DOHH2 (cell line): Measurements from ENCODE around the gene LYPD1.

Experiments
- EZH2phosphoT487 ChIP-seq: fragments of 200-600 bp; sonication (generic); IDR thresholded peaks from 2 replicates; pipeline ENCODE4 v1.6.1; 2017; ENCODE audit warnings: borderline replicate concordance, mild to moderate bottlenecking, antibody characterized with exemption, low read length, moderate library complexity, mixed read lengths
- TF ChIP-seq, protein P1 (sequence below): fragments of 200-600 bp; sonication (generic); IDR thresholded peaks from one replicate; pipeline ENCODE4 v1.5.1; 2014; ENCODE audit warnings: antibody characterized with exemption, mild to moderate bottlenecking, low read depth, low read length; ENCODE audit not compliant: poor library complexity, severe bottlenecking

DNA sequence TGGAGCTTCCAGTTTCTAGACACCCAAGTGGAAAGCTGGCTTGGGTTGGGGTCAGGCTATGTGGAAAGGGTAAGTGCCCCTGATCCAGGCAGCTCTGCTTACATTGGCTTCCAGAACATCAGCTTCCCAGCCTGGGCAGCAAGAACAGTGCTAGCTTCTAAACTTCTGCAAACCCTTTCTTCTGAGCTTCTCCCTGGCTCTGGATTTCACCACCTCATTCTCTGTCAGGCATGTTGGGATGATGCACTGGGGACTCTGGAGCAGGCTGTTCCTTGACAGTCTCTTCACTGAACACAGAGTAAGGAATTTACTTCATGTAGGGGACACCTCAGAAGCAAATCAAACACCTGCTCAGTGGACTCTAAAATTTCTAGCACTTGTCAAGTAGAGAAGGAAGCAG, 72.8 kb downstream of the LYPD1 start:
- TF ChIP-seq, protein P1, sequence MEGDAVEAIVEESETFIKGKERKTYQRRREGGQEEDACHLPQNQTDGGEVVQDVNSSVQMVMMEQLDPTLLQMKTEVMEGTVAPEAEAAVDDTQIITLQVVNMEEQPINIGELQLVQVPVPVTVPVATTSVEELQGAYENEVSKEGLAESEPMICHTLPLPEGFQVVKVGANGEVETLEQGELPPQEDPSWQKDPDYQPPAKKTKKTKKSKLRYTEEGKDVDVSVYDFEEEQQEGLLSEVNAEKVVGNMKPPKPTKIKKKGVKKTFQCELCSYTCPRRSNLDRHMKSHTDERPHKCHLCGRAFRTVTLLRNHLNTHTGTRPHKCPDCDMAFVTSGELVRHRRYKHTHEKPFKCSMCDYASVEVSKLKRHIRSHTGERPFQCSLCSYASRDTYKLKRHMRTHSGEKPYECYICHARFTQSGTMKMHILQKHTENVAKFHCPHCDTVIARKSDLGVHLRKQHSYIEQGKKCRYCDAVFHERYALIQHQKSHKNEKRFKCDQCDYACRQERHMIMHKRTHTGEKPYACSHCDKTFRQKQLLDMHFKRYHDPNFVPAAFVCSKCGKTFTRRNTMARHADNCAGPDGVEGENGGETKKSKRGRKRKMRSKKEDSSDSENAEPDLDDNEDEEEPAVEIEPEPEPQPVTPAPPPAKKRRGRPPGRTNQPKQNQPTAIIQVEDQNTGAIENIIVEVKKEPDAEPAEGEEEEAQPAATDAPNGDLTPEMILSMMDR = no peak
- TF ChIP-seq EZH2phosphoT487 = no peak
